HFF-Myc (cell line): Measurements from ENCODE around the gene LINGO1.

Experiments
- DNase-seq: peaks from one replicate; pipeline ENCODE4 v3.0.0-alpha.2; 2011; ENCODE audit warnings: low read depth; ENCODE audit errors: extremely low read depth
- H3K4me3 ChIP-seq: replicated peaks from 2 replicates; pipeline ENCODE4 v1.5.1; 2011; ENCODE audit warnings: low read depth, mild to moderate bottlenecking, control low read depth, low read length
- CTCF ChIP-seq: IDR thresholded peaks from 2 replicates; pipeline ENCODE4 v1.5.1; 2012; ENCODE audit warnings: mild to moderate bottlenecking, low read depth, low read length, control low read depth; ENCODE audit errors: missing control alignments

Gene LINGO1

GRCh38 chr15:77581896-77582569 lies 50.7 kb downstream of the LINGO1 start:
- no peak for DNase-seq
- no peak overlapping the region for H3K4me3 ChIP-seq
- no peak for TF ChIP-seq CTCF

GRCh38 chr15:77580996-77581682 lies 51.6 kb downstream of the LINGO1 start:
- DNase-seq, result no peak
- H3K4me3 ChIP-seq, result no peak overlapping the region
- no peak for TF ChIP-seq CTCF

DNA sequence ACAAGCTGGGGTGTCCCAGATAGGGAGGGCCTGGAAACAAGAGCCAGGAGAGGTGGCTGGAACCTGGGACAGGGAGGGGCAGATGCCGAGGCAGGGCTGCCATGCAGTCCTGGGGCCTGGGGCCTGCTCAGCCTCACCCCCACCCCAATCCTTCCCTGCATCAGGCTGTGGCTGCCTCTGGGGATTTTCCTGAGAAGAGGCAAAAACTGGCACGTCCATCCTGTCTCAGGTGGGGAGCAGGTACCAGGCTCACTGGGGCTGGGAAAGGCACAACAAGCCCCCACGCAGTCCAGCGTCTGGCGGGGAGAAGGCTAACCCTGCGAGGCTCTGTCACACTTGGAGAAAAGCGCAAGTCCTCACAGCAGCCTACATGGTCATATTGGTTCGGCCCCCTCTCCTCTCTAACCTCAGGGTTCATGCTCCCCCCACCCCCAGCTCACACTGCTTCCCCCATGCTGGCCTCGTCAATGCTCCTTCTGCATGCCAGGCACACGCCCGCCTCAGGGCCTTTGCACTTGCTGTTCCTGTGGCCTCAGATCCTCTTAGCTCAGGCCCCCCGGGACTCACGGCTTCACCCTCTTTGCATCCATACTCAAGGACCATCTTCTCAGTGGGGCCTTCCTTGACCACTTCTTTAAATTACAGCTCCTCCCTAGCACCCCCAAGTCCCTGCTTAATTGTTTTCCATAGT lies 53.1 kb downstream of the LINGO1 start:
- TF ChIP-seq CTCF, result no peak
- H3K4me3 ChIP-seq, result no peak overlapping the region
- no peak for DNase-seq

DNA sequence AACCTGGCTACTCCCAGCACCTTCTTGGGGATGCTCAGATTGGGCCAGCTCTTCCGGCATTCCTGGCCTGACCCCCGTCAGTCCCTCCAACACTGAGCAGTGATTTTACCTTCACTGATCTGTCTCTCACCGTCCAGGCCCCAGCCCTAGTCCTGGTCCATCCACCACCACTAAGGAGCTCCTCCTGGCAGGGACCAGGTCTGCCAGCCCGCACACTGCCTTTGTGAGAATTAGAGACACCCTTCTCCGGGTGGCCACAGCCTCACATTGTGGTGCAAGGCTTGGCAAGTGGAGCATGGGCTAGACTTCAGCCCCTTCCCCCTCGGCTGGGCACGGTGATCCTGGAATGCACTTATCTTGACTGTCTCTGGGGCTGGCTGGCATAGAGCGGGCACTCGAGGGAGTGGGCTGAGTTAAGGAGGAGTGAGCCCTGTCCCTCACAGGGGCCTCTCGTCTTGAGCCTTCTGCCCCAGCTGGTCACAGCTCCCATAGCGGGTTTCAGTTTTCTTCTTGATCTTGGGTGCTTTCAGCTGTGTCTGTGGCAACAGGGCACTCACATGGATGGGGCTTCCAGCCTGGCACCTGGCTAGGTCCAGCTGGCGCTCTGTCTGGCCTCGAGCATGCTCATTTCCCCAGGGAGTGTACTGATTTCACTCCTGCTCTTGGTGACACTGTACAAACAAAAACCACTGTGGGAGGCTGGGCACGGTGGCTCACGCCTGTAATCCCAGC lies 53.9 kb downstream of the LINGO1 start:
- no peak for TF ChIP-seq CTCF
- DNase-seq, result no peak
- H3K4me3 ChIP-seq, result no peak overlapping the region

GRCh38 chr15:77577366-77577950 lies 55.3 kb downstream of the LINGO1 start:
- no peak for TF ChIP-seq CTCF
- no peak for DNase-seq
- H3K4me3 ChIP-seq, result no peak overlapping the region

DNA sequence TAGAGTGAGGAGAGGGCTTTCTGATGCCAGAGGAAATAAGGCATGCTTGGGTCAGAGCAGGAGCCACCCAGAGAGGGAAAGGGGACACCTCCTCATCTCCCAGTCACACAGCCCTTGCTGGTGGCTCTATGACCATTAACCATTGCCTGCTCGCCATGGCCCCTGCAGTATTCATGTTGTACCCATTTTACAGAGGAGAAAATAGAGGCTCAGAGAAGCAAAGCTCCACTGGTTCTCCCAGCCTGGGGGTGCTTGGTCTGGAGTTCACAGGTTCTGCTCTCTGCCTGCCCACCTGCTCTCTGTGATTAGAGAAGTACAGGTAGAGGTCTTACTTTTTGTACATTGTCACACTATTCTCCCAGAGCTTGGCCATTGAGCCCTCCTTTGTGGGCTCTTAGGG lies 56.2 kb downstream of the LINGO1 start:
- no peak for TF ChIP-seq CTCF
- H3K4me3 ChIP-seq, result no peak overlapping the region

More for the DNA sequence above, 56.2 kb downstream of the LINGO1 start:
- no peak for DNase-seq
